ENCODE results near the gene HOMEZ. TPM values are rescaled to one million over a fixed set of nuclear protein-coding genes. Genes with fewer than 3 reads are reported as not detected.
"Not testable (repeated sequence)": the region's sequence is repeated elsewhere in the genome, so short reads cannot be mapped to it uniquely, and the experiment has no call there.

HOMEZ gene
- total RNA-seq, 1 donor from 2014 or later = 9.1 TPM

- Histone ChIP-seq H3K4me1 (no peaks in the 10 kb centered on the region), H3K9me3 (replicated peaks) (no peaks in the 10 kb centered on the region), H3K4me3 (no peak overlapping the region), H3K27ac (replicated peaks) (no peak overlapping the region), H3K36me3 (no peaks in the 10 kb centered on the region), H3K27me3 (ENCODE audit: low read depth) (peaks cover 18% of the 10 kb centered on the region)
- DNase-seq = no peak
- intact Hi-C loops (cut with micrococcal nuclease) = no loop called here
- TF ChIP-seq CTCF (IDR thresholded peaks at IDR 0.05; ENCODE audit: borderline replicate concordance) = no peak
Measured at GRCh38 chr14:23248601-23249000, 37.3 kb downstream of the HOMEZ start.

GRCh38 chr14:23245282-23245681 lies 40.6 kb downstream of the HOMEZ start:
- no peak for TF ChIP-seq CTCF (IDR thresholded peaks at IDR 0.05; ENCODE audit: borderline replicate concordance)
- DNase-seq = no peak
- Histone ChIP-seq H3K36me3 (no peaks in the 10 kb centered on the region), H3K27ac (replicated peaks) (no peak overlapping the region), H3K4me3 (no peak overlapping the region), H3K4me1 (no peaks in the 10 kb centered on the region), H3K9me3 (replicated peaks) (no peaks in the 10 kb centered on the region), H3K27me3 (ENCODE audit: low read depth) (no peaks in the 10 kb centered on the region)
- intact Hi-C loops (cut with micrococcal nuclease) = no loop called here

DNA sequence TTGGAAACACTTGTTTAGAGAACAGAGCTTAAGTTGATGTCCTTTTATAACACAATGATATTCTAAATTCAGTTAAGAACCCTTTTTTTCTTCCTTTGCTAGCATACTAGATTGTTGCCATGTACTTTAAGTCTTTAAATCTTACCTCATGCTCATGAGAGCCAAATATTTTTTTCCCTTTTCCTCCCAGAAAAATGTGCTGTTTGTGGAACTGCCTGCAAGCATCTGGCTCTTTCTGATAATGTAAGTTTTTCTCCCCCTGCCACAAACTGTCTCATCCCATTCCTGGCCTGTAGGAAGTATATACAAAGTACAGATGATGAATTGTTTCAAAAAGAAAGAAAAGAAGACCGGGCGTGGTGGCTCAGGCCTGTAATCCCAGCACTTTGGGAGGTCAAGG lies 42.9 kb downstream of the HOMEZ start:
- DNase-seq = no peak
- intact Hi-C loops (cut with micrococcal nuclease) = no loop called here
- H3K4me1 ChIP-seq = peaks cover 3% of the 10 kb centered on the region
- no peaks in the 10 kb centered on the region for H3K9me3 ChIP-seq (replicated peaks)
- no peak for TF ChIP-seq CTCF (IDR thresholded peaks at IDR 0.05; ENCODE audit: borderline replicate concordance)
- no peaks in the 10 kb centered on the region for H3K36me3 ChIP-seq
- no peak overlapping the region for H3K27ac ChIP-seq (replicated peaks)
- H3K4me3 ChIP-seq = no peak overlapping the region
- no peaks in the 10 kb centered on the region for H3K27me3 ChIP-seq (ENCODE audit: low read depth)

DNA sequence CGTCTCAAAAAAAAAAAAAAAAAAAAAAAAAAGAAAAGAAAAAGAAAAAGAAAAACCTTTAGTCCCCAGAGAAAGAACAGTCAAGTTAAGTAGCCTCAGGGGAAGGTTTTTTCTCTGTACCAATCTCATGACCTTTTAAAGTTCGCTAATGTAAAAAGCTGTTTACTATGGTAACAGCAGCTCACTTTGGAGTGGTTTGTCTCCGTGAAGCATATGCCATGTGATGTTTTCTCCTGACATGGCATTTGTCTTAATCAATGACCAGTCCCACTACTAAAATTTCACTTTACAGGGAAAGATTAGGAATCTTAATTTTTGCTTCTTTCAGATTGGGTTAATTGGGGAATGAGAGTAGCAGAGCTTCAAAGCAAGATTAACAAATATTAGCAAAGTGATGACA lies 43.9 kb downstream of the HOMEZ start:
- Histone ChIP-seq H3K4me1 (peaks cover 7% of the 10 kb centered on the region), H3K27ac (replicated peaks) (no peak overlapping the region), H3K27me3 (ENCODE audit: low read depth) (no peaks in the 10 kb centered on the region), H3K4me3 (no peak overlapping the region), H3K9me3 (replicated peaks) (no peaks in the 10 kb centered on the region), H3K36me3 (no peaks in the 10 kb centered on the region)
- no peak for DNase-seq
- TF ChIP-seq CTCF (IDR thresholded peaks at IDR 0.05; ENCODE audit: borderline replicate concordance) = no peak
- intact Hi-C loops (cut with micrococcal nuclease) = no loop called here

GRCh38 chr14:23241061-23241715 lies 44.7 kb downstream of the HOMEZ start:
- H3K4me1 ChIP-seq; H3K36me3 ChIP-seq; intact Hi-C loops (cut with micrococcal nuclease); H3K27ac ChIP-seq (replicated peaks); DNase-seq; H3K27me3 ChIP-seq (ENCODE audit: low read depth); H3K9me3 ChIP-seq (replicated peaks); H3K4me3 ChIP-seq: not testable (repeated sequence)

DNA sequence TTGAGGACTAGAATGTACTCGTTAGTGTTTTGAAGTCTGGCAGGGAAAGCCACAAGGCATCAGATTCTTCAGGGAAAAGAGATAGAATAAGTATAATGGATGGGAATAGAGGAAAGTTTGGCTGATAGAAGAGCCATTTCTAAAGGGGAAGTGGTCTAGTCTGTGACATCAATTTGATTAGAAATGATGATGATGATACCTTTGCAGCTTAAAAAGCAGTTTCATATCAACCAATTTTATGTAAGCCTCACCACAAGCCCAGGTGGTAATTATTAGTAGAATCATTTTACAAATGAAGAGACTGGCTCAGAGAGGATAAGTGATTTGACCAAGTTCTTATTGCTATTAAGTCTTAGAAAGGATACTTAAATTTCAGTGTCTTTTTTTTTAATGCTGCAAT lies 45.3 kb downstream of the HOMEZ start:
- no peaks in the 10 kb centered on the region for H3K36me3 ChIP-seq
- intact Hi-C loops (cut with micrococcal nuclease) = no loop called here

More for the DNA sequence above, 45.3 kb downstream of the HOMEZ start:
- Histone ChIP-seq H3K27ac (replicated peaks) (no peak overlapping the region), H3K9me3 (replicated peaks) (no peaks in the 10 kb centered on the region), H3K27me3 (ENCODE audit: low read depth) (no peaks in the 10 kb centered on the region), H3K4me1 (peaks cover 7% of the 10 kb centered on the region), H3K4me3 (no peak overlapping the region)
- DNase-seq = no peak
- TF ChIP-seq CTCF (IDR thresholded peaks at IDR 0.05; ENCODE audit: borderline replicate concordance) = no peak

Data from left ventricle myocardium inferior (tissue), 1 donor.